AG10803 (cell line): Measurements from ENCODE around the gene CASQ1.

Source experiments
- DNase-seq: peaks from one replicate; pipeline ENCODE4 v3.0.0; 2010; ENCODE audit warnings: low read depth
- H3K4me3 ChIP-seq: 2 replicates; pipeline ENCODE4 v1.5.1; 2011; ENCODE audit warnings: mild to moderate bottlenecking, low read length, control low read depth
- TF ChIP-seq, protein P1 (sequence below): conservative IDR thresholded peaks from 2 replicates; pipeline ENCODE4 v1.5.1; 2011; ENCODE audit warnings: mild to moderate bottlenecking, low read length, control low read depth, inconsistent platforms

Gene CASQ1

DNA sequence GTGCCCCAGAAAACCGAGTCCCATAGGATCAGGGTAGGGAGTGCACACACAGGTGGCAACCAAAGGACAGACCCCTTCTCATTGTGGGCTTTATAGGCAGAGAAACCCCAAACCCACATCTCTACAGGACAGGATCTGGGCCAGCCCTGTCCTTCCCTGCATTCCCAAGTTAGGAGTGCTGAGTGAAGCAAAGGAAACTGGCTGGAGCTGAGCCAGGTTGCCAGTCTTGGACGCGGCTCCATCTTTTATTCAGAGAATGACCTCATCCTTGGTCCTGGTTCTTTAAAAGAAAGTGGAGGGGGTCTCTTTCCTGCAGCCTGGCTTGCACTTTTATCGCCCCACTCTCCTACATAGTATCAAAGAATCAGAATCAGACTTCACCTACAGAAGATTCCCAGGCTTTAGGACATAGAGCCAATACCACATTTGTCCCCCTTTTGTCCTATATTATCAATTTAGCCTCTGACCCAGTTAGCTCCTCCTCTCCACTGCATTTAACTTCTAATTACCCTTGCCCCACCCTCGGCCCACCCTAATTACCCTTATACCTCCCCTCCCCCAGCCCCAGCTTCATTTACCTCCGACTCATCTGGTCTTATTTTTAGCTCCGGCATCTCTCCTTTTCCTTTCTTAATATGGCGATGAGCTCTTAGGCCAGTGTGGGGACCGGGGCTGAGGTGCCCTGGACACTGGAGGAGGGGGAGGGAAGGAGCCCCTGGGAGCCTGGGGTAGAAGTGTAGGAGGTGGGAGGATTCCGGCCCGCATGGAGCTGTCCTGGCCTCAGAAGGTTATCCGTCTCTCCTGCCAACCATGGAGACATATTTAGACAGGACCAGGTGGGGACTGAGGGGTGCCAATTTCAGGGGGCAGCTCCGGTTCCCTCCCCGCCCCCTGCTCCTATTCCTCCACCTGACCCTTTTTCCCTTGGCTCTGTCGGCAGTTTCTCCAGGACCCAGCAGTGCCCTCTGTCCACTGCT is at the start of gene CASQ1:
TSS of gene CASQ1 (plus strand) at position 927 of the 977 bp plus-strand sequence. CDS start 177 bp downstream, outside the sequence.
- TF ChIP-seq, protein P1, sequence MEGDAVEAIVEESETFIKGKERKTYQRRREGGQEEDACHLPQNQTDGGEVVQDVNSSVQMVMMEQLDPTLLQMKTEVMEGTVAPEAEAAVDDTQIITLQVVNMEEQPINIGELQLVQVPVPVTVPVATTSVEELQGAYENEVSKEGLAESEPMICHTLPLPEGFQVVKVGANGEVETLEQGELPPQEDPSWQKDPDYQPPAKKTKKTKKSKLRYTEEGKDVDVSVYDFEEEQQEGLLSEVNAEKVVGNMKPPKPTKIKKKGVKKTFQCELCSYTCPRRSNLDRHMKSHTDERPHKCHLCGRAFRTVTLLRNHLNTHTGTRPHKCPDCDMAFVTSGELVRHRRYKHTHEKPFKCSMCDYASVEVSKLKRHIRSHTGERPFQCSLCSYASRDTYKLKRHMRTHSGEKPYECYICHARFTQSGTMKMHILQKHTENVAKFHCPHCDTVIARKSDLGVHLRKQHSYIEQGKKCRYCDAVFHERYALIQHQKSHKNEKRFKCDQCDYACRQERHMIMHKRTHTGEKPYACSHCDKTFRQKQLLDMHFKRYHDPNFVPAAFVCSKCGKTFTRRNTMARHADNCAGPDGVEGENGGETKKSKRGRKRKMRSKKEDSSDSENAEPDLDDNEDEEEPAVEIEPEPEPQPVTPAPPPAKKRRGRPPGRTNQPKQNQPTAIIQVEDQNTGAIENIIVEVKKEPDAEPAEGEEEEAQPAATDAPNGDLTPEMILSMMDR, result no peak
- no peak within 1 kb of the TSS for H3K4me3 ChIP-seq
- DNase-seq, result no peak

DNA sequence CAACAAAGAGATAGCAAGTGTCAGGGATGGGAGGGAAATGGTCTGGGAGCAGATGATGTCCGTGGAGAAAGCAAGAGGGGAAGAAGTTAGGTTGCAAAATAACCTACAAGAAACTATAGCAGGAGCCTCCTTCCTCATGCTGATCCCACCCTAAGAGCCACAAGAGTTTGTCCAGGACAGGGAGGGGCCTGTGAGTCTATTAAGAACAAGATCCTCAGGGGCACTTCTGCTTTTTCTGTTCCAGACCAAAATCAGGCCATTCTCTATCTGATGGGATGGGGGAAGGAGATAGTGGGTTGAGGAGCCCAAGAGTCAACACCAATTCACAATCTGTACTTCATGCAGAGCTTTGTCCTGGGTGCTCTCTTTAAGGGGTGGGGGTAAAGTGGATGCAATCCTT is 46.7 kb upstream of the CASQ1 start:
- TF ChIP-seq, protein P1, result no peak
- no peak for DNase-seq

DNA sequence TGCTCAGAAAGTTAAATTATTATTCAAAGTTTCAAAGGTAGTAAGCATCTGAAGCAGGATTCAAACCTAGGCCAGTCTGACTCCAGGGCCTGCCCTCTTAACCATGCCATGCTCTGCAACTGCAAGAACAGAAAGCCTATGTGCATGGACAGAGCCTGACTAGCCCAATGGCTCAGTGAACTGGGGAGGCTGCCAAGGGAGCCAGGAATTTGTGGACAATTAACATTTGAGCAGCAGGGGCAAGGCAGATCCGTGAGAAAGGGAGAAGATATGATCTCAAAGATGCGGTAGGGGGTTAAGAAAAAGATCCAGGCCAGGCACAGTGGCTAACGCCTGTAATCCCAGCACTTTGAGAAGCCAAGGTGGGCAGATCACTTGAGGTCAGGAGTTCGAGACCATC is 45.5 kb upstream of the CASQ1 start:
- TF ChIP-seq, protein P1, result no peak
- H3K4me3 ChIP-seq, result no peak overlapping the region
- DNase-seq, result peak; percentile 65

More for the DNA sequence above, 46.7 kb upstream of the CASQ1 start:
- no peak overlapping the region for H3K4me3 ChIP-seq

DNA sequence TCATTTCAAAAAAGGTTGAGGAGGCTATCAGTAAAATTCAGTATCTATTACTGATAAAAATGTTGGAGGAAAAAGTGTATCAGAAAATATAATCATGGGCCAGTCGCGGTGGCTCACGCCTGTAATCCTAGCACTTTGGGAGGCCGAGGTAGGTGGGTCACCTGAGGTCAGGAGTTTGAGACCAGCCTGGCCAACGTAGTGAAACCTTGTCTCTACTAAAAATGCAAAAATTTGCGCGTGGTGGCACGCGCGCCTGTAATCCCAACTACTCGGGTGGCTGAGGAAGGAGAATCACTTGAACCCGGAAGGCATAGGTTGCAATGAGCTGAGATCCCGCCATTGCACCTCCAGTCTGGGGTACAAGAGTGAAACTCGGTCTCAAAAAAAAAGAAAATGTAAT is 44.3 kb upstream of the CASQ1 start:
- TF ChIP-seq, protein P1, result no peak
- DNase-seq, result no peak
- H3K4me3 ChIP-seq, result no peak overlapping the region

DNA sequence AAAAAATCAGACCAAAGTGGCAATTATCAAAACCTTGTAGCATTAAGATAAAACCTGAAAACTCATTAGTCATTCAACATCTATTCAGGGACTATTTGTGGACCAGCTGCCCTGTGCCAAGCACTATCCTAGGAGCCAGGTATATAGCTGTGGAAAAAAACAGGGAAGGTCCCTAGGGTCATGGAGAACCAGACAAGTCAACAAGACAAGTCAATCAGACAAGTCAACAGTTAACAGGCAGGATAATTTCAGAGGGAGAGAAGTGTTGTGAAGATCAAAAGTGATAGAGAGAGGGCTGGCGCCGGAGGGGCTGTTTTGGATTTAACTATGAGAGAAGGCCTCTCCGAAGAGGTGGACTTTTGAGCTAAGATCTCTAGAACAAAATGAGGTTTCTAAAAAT is 42.3 kb upstream of the CASQ1 start:
- H3K4me3 ChIP-seq, result no peak overlapping the region
- TF ChIP-seq, protein P1, result no peak
- DNase-seq, result no peak

DNA sequence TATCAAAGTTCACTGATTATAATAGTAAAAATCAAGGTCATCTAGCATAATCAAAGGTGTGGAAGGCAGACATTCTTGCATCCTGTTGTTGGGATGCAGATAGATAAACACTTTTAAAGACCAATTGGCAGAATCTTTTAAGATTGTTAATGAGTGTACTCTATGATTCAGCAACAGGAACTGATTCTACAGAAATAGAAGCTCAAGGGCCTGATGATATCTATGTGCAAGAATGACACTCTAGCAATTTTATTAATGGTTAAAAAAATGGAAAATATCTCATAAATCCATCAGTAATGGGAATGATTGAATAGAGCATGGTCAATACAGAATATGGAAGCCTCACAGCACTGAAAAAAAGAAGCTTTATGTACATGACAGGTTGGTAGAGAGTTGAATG is 41.1 kb upstream of the CASQ1 start:
- DNase-seq, result peak; percentile 40

More for the DNA sequence above, 41.1 kb upstream of the CASQ1 start:
- TF ChIP-seq, protein P1, result no peak
- no peak overlapping the region for H3K4me3 ChIP-seq
